H1 (cell line): ENCODE measurements around the gene MRPL45. TPM values are rescaled to one million over a fixed set of nuclear protein-coding genes. Genes with fewer than 3 reads are reported as not detected.

Experiments
- CTCF ChIA-PET: fragments of 300-600 bp; sonication (Branson Sonifier 250); formaldehyde crosslinking; loops from one replicate; lab custom pipeline; 2021; ENCODE audit not compliant: partially characterized antibody; lab: Charles Lee
- POLR2A ChIA-PET: fragments of 300-600 bp; sonication (Branson Sonifier 250); formaldehyde crosslinking; loops from one replicate; lab custom pipeline; 2021; ENCODE audit warnings: inconsistent platforms; ENCODE audit not compliant: partially characterized antibody; lab: Charles Lee
- DNase-seq, 2 experiments: peaks; one replicate each; pipeline versions ENCODE4 v3.0.0 to v3.0.0-alpha.2; 2010 to 2022; ENCODE audit warnings: low spot score in 2 of 2, low read depth in 1 of 2, mixed read lengths in 1 of 2
- FAIRE-seq: peaks from 2 replicates; lab custom pipeline; 2011; peaks lifted over from hg19 to GRCh38; lab: Jason Lieb, UNC
- H2AFZ ChIP-seq: 2 replicates; pipeline ENCODE4 v1.8.1; 2012; ENCODE audit warnings: low read length, inconsistent platforms
- H2AK5ac ChIP-seq: 2 replicates; pipeline ENCODE4 v1.6.1; 2013; ENCODE audit warnings: low read depth, low read length
- H2BK120ac ChIP-seq: replicated peaks from 2 replicates; pipeline ENCODE3; 2013; ENCODE audit warnings: low read depth, low read length, inconsistent platforms
- H2BK12ac ChIP-seq: 2 replicates; pipeline ENCODE4 v1.6.1; 2013; ENCODE audit warnings: low read depth, low read length
- H2BK15ac ChIP-seq: 2 replicates; pipeline ENCODE4 v1.6.1; 2013; ENCODE audit warnings: low read length
- H2BK20ac ChIP-seq: 2 replicates; pipeline ENCODE4 v1.6.1; 2013; ENCODE audit warnings: low read length
- H2BK5ac ChIP-seq: 2 replicates; pipeline ENCODE4 v1.6.1; 2013; ENCODE audit warnings: low read depth, low read length
- H3K14ac ChIP-seq: 2 replicates; pipeline ENCODE4 v1.6.1; 2013; ENCODE audit warnings: inconsistent platforms; ENCODE audit not compliant: insufficient read length
- H3K18ac ChIP-seq: 2 replicates; pipeline ENCODE4 v1.6.1; 2013; ENCODE audit warnings: low read length; ENCODE audit errors: extremely low read depth
- H3K23ac ChIP-seq: 2 replicates; pipeline ENCODE4 v1.6.1; 2013; ENCODE audit warnings: inconsistent platforms; ENCODE audit not compliant: insufficient read length
- H3K23me2 ChIP-seq: 2 replicates; pipeline ENCODE4 v1.6.1; 2013; ENCODE audit warnings: low read depth, low read length
- H3K27ac ChIP-seq: 2 replicates; pipeline ENCODE4 v1.6.1; 2011; ENCODE audit warnings: low read depth, low read length, inconsistent platforms
- H3K27me3 ChIP-seq, 4 experiments: replicated peaks in 1 of 4; 1 replicate in 1 of 4; 2 replicates in 3 of 4; pipeline versions ENCODE4 v1.6.1 to v1.8.1; 2011 to 2013; ENCODE audit warnings: low read length in 3 of 4, mild to moderate bottlenecking in 3 of 4, inconsistent platforms in 2 of 4, mixed read lengths in 2 of 4, moderate library complexity in 1 of 4; ENCODE audit not compliant: control insufficient read depth in 3 of 4, insufficient read depth in 3 of 4; ENCODE audit errors: extremely low read depth in 1 of 4
- H3K36me3 ChIP-seq, 4 experiments: 2 replicates each; pipeline versions ENCODE4 v1.6.1 to v1.8.1; 2011 to 2013; ENCODE audit warnings: mild to moderate bottlenecking in 4 of 4, low read length in 3 of 4, moderate library complexity in 2 of 4, control low read depth in 1 of 4, inconsistent platforms in 1 of 4; ENCODE audit not compliant: insufficient read depth in 4 of 4, control insufficient read depth in 2 of 4
- H3K4ac ChIP-seq: replicated peaks from 2 replicates; pipeline ENCODE3; 2013; ENCODE audit warnings: low read length, low read depth, mixed read lengths, inconsistent platforms; ENCODE audit not compliant: insufficient read length
- H3K4me1 ChIP-seq, 4 experiments: replicated peaks in 1 of 4; 1 replicate in 1 of 4; 2 replicates in 3 of 4; pipeline versions ENCODE4 v1.6.1 to v1.8.1; 2011 to 2013; ENCODE audit warnings: low read length in 3 of 4, inconsistent platforms in 2 of 4, mixed read lengths in 1 of 4; ENCODE audit not compliant: insufficient read depth in 4 of 4, control insufficient read depth in 3 of 4
- H3K4me2 ChIP-seq, 2 experiments: 2 replicates each; pipeline versions ENCODE4 v1.6.1 to v1.8.1; 2011 to 2013; ENCODE audit warnings: low read depth in 2 of 2, low read length in 2 of 2, control low read depth in 1 of 2, inconsistent platforms in 1 of 2, mild to moderate bottlenecking in 1 of 2; ENCODE audit not compliant: insufficient read depth in 1 of 2
- H3K4me3 ChIP-seq, 4 experiments: fragments of 200-600, 300-600 bp in 1 of 4; sonication (generic), shearing (Covaris generic), sonication (Bioruptor Twin) in 1 of 4; 2 replicates each; pipeline versions ENCODE4 v1.5.1 to v1.8.1; 2011 to 2016; ENCODE audit warnings: low read length in 4 of 4, low read depth in 3 of 4, control low read depth in 2 of 4, inconsistent platforms in 2 of 4, mild to moderate bottlenecking in 2 of 4, mixed read lengths in 1 of 4, moderate library complexity in 1 of 4; ENCODE audit not compliant: insufficient read depth in 2 of 4; ENCODE audit errors: extremely low read depth in 1 of 4
- H3K56ac ChIP-seq: replicated peaks from 2 replicates; pipeline ENCODE3; 2013; ENCODE audit warnings: low read depth, mild to moderate bottlenecking, mixed read lengths, low read length, inconsistent platforms; ENCODE audit not compliant: insufficient read length
- H3K79me1 ChIP-seq: 2 replicates; pipeline ENCODE4 v1.6.1; 2013; ENCODE audit warnings: low read depth, low read length, control low read depth
- H3K79me2 ChIP-seq, 2 experiments: 2 replicates each; pipeline versions ENCODE4 v1.6.1 to v1.8.1; 2012 to 2013; ENCODE audit warnings: low read length in 2 of 2, mild to moderate bottlenecking in 2 of 2, inconsistent platforms in 1 of 2; ENCODE audit not compliant: insufficient read depth in 2 of 2, control insufficient read depth in 1 of 2
- H3K9ac ChIP-seq, 4 experiments: replicated peaks in 1 of 4; 1 replicate in 1 of 4; 2 replicates in 3 of 4; pipeline versions ENCODE4 v1.6.1 to v1.8.1; 2011 to 2013; ENCODE audit warnings: low read depth in 3 of 4, low read length in 3 of 4, control low read depth in 2 of 4, mild to moderate bottlenecking in 2 of 4, moderate library complexity in 2 of 4, inconsistent platforms in 1 of 4; ENCODE audit errors: extremely low read depth in 1 of 4
- H3K9me3 ChIP-seq, 2 experiments: 2 replicates each; pipeline versions ENCODE4 v1.6.1 to v1.8.1; 2012 to 2013; ENCODE audit warnings: mild to moderate bottlenecking in 2 of 2, moderate library complexity in 2 of 2, control low read depth in 1 of 2, inconsistent platforms in 1 of 2, low read depth in 1 of 2, low read length in 1 of 2, mixed read lengths in 1 of 2; ENCODE audit not compliant: insufficient read depth in 2 of 2
- H4K20me1 ChIP-seq, 2 experiments: replicated peaks in 1 of 2; 2 replicates each; pipeline versions ENCODE3 to v1.8.1; 2011 to 2013; ENCODE audit warnings: inconsistent platforms in 2 of 2, low read length in 2 of 2, mild to moderate bottlenecking in 1 of 2; ENCODE audit not compliant: insufficient read depth in 2 of 2, control insufficient read depth in 1 of 2
- H4K5ac ChIP-seq: 2 replicates; pipeline ENCODE4 v1.6.1; 2013; ENCODE audit warnings: low read length, low read depth, mixed read lengths, inconsistent platforms; ENCODE audit not compliant: insufficient read length
- H4K8ac ChIP-seq: 2 replicates; pipeline ENCODE4 v1.8.0; 2013; ENCODE audit warnings: mild to moderate bottlenecking, moderate library complexity, low read length, inconsistent platforms; ENCODE audit not compliant: insufficient read depth; ENCODE audit errors: extremely low read depth
- H4K91ac ChIP-seq: replicated peaks from 2 replicates; pipeline ENCODE3; 2013; ENCODE audit warnings: low read length, mixed read lengths, inconsistent platforms; ENCODE audit not compliant: insufficient read length
- ASH2L ChIP-seq: fragments of 200-600, 300-600 bp; sonication (generic); IDR thresholded peaks from one replicate; pipeline ENCODE4 v1.7.1; 2017; ENCODE audit warnings: low read length
- ATF3 ChIP-seq: IDR thresholded peaks from 2 replicates; pipeline ENCODE4 v1.6.1; 2011; ENCODE audit warnings: low read depth, mild to moderate bottlenecking, low read length; ENCODE audit not compliant: insufficient read depth
- CBX8 ChIP-seq: fragments of 300-800, 300-1000 bp; sonication (generic); IDR thresholded peaks from 2 replicates; pipeline ENCODE4 v1.7.1; 2016; ENCODE audit warnings: low read depth, low read length, borderline replicate concordance
- KDM4A ChIP-seq: IDR thresholded peaks from one replicate; pipeline ENCODE4 v1.7.1; 2012; ENCODE audit warnings: low read depth, mild to moderate bottlenecking, moderate library complexity, low read length, inconsistent platforms; ENCODE audit not compliant: severe bottlenecking
- MAFK ChIP-seq: IDR thresholded peaks from 2 replicates; pipeline ENCODE4 v1.6.1; 2012; ENCODE audit warnings: low read depth, mild to moderate bottlenecking, improper control_type of control experiment, low read length
- SP4 ChIP-seq: IDR thresholded peaks from 2 replicates; pipeline ENCODE4 v1.6.1; 2012; ENCODE audit warnings: low read length, inconsistent platforms
- WGBS, 2 experiments: shearing (Covaris generic) in 1 of 2; methylation state at CpG; one replicate each; pipeline versions ENCODE4 v1.1.6 to v1.1.7; 2013 to 2015; ENCODE audit warnings: low lambda C conversion rate in 2 of 2, mixed read lengths in 2 of 2, inconsistent platforms in 1 of 2, low coverage in 1 of 2, missing lambda C conversion rate in 1 of 2; ENCODE audit not compliant: insufficient replicate concordance in 2 of 2, insufficient coverage in 1 of 2, insufficient read length in 1 of 2; ENCODE audit errors: extremely low coverage in 1 of 2, missing lambda C conversion rate in 1 of 2; 5-methylcytosine and 5-hydroxymethylcytosine counted together
- polyA plus RNA-seq, 7 experiments: library from polyadenylated mRNA; depleted of rRNA in 3 of 7; stranded (reverse) in 5 of 7; unstranded in 2 of 7; fragments of >200 nt in 5 of 7; fragments of 200-250 nt in 2 of 7; gene quantifications; 1 replicate in 5 of 7; 2 replicates in 1 of 7; 4 replicates in 1 of 7; pipeline versions ENCODE4 v1.2.1 to v1.2.3, GENCODE V29; 2011 to 2013; ENCODE audit warnings: missing spikeins in 2 of 7, mixed read lengths in 2 of 7
- total RNA-seq: library from RNA; stranded (reverse); fragmentation: NEBNext Ultra II Directional; extraction: Animal tissue kit (Norgen Biotek cat#: 25700); gene quantifications from 2 replicates; pipeline ENCODE4 v1.2.1, GENCODE V29; 2021

The MRPL45 gene
- total and polyA plus RNA-seq, 2 of the 8 experiments (the other 6 are each of a cell fraction or from before 2014, with no cell fraction given): 65.6 to 71.7 TPM

- TF ChIP-seq SP4: no peak
- TF ChIP-seq CBX8: no peak
- TF ChIP-seq ASH2L: no peak
- no peak for TF ChIP-seq MAFK
- no peak for TF ChIP-seq KDM4A
- TF ChIP-seq ATF3: no peak
- Histone ChIP-seq H3K36me3 (peaks cover 2 to 18% (median 11%) of the 10 kb centered on the region in 4 experiments; a peak in 5 of 8 replicates), H3K18ac (no peak overlapping the region), H3K4me2 (no peak overlapping the region), H3K4me1 (peaks cover 0 to 12% (median 7%) of the 10 kb centered on the region in 4 experiments; a peak in 5 of 7 replicates), H4K91ac (no peak overlapping the region), H3K27ac (no peak overlapping the region), H2BK120ac (no peak overlapping the region), H2AFZ (no peak overlapping the region), H3K4me3 (no peak overlapping the region), H3K56ac (no peak overlapping the region), H2AK5ac (no peak overlapping the region), H2BK20ac (no peak overlapping the region), H3K4ac (no peak overlapping the region), H3K79me2 (no peaks in the 10 kb centered on the region), H3K27me3 (no peaks in the 10 kb centered on the region), H3K14ac (no peak overlapping the region), H2BK5ac (no peak overlapping the region; the same call in 1 of the 2 replicates), H3K9me3 (no peaks in the 10 kb centered on the region), H3K79me1 (no peaks in the 10 kb centered on the region; the same call in 1 of the 2 replicates), H3K23ac (no peak overlapping the region), H3K23me2 (no peaks in the 10 kb centered on the region), H4K5ac (no peak overlapping the region), H4K20me1 (no peaks in the 10 kb centered on the region), H2BK12ac (no peak overlapping the region), H3K9ac (no peak overlapping the region), H4K8ac (no peak overlapping the region), H2BK15ac (no peak overlapping the region)
- DNase-seq (no peak), FAIRE-seq (no peak)
- WGBS, 2 experiments: 94% methylated on average over 8 of the region's 8 CpGs; no CpG with 5 or more reads in 1 of the 2 experiments
- POLR2A ChIA-PET: interaction anchor here (0.7 to 4.9 kb wide), 13 partner anchors 7 to 183 kb away, joined by 3 to 28 read pairs (median 6); partner anchors contain the start of genes MRPL45 and SOCS7
- CTCF ChIA-PET: interaction anchor here (1.0 to 14.8 kb wide), 12 partner anchors 6 to 87 kb away, joined by 3 to 192 read pairs (median 6); partner anchors contain the start of genes GPR179 and SOCS7
Observed at GRCh38 chr17:38326996-38327792, 30.2 kb downstream of the MRPL45 start.
